ENCODE measurements around the gene IFT80.

DNA sequence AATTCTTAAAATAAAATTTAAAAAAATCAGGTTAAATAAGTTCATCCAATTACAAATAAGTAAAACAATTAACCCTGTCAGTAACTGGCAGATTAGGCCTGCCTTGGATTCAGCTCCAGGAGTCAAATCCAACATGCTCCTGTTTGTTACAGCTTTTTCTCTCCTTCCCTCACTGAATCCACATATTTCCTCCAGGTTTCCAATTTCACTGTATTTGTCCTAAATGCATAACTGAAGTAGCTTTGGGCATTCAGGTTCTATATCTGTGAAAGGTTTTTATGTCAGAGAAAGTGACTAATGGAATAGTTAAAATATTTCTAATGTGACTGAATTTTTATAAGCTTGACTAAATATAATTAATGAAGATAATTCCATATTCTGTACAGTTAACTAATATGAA lies 79.7 kb downstream of the IFT80 start:
- TF ChIP-seq, protein P1, sequence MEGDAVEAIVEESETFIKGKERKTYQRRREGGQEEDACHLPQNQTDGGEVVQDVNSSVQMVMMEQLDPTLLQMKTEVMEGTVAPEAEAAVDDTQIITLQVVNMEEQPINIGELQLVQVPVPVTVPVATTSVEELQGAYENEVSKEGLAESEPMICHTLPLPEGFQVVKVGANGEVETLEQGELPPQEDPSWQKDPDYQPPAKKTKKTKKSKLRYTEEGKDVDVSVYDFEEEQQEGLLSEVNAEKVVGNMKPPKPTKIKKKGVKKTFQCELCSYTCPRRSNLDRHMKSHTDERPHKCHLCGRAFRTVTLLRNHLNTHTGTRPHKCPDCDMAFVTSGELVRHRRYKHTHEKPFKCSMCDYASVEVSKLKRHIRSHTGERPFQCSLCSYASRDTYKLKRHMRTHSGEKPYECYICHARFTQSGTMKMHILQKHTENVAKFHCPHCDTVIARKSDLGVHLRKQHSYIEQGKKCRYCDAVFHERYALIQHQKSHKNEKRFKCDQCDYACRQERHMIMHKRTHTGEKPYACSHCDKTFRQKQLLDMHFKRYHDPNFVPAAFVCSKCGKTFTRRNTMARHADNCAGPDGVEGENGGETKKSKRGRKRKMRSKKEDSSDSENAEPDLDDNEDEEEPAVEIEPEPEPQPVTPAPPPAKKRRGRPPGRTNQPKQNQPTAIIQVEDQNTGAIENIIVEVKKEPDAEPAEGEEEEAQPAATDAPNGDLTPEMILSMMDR (IDR thresholded peaks at IDR 0.05) = no peak
- no peak for TF ChIP-seq POLR2A (IDR thresholded peaks at IDR 0.05)
- no peak for TF ChIP-seq EP300 (IDR thresholded peaks at IDR 0.05)
